NB4 (cell line): Measurements from ENCODE around the gene MMP23B.
"Not testable (repeated sequence)": the region's sequence is repeated elsewhere in the genome, so short reads cannot be mapped to it uniquely, and the experiment has no call there.

ENCODE experiments used
- CTCF ChIP-seq: IDR thresholded peaks from one replicate; pipeline ENCODE4 v1.5.1; 2012; ENCODE audit warnings: low read depth, low read length
- MAX ChIP-seq: IDR thresholded peaks from 2 replicates; pipeline ENCODE4 v1.6.1; 2011; ENCODE audit warnings: low read depth, low read length
- MYC ChIP-seq: IDR thresholded peaks from 2 replicates; pipeline ENCODE4 v1.6.1; 2011; ENCODE audit warnings: low read depth, low read length
- POLR2A ChIP-seq: IDR thresholded peaks from 2 replicates; pipeline ENCODE4 v1.6.1; 2011; ENCODE audit warnings: mild to moderate bottlenecking; ENCODE audit not compliant: insufficient read length; ENCODE audit errors: extremely low read depth

GRCh38 chr1:1658583-1659549, 26.9 kb downstream of the MMP23B start, which contains the start of gene CDK11B:
- TF ChIP-seq POLR2A, CTCF: not testable (repeated sequence)
- peak; percentile 50; the same call in 1 of the 2 replicates for TF ChIP-seq MAX
- TF ChIP-seq MYC, result peak; percentile 59; the same call in 1 of the 2 replicates
